H1 (cell line): ENCODE results near the gene ALDH1A3. TPM values are rescaled to one million over a fixed set of nuclear protein-coding genes. Genes with fewer than 3 reads are reported as not detected.

ENCODE experiments used
- ATF2 ChIP-seq: IDR thresholded peaks from 2 replicates; pipeline ENCODE4 v1.6.1; 2012; ENCODE audit warnings: low read length, inconsistent platforms
- EZH2 ChIP-seq: fragments of 200-600 bp; sonication (generic); IDR thresholded peaks from 2 replicates; pipeline ENCODE4 v1.7.1; 2012; ENCODE audit warnings: low read depth, mild to moderate bottlenecking, moderate library complexity, low read length, inconsistent platforms; ENCODE audit not compliant: severe bottlenecking
- SAP30 ChIP-seq: fragments of 300-600 bp; sonication (generic); IDR thresholded peaks from 2 replicates; pipeline ENCODE4 v1.7.1; 2012; ENCODE audit warnings: low read length, moderate library complexity, mild to moderate bottlenecking, inconsistent platforms; ENCODE audit not compliant: insufficient read depth, insufficient replicate concordance
- polyA plus RNA-seq, 7 experiments: library from polyadenylated mRNA; depleted of rRNA in 3 of 7; stranded (reverse) in 5 of 7; unstranded in 2 of 7; fragments of >200 nt in 5 of 7; fragments of 200-250 nt in 2 of 7; gene quantifications; 1 replicate in 5 of 7; 2 replicates in 1 of 7; 4 replicates in 1 of 7; pipeline versions ENCODE4 v1.2.1 to v1.2.3, GENCODE V29; 2011 to 2013; ENCODE audit warnings: missing spikeins in 2 of 7, mixed read lengths in 2 of 7
- total RNA-seq: library from RNA; stranded (reverse); fragmentation: NEBNext Ultra II Directional; extraction: Animal tissue kit (Norgen Biotek cat#: 25700); gene quantifications from 2 replicates; pipeline ENCODE4 v1.2.1, GENCODE V29; 2021

Gene ALDH1A3
- total and polyA plus RNA-seq, 2 of the 8 experiments (the other 6 are each of a cell fraction or from before 2014, with no cell fraction given) = 2.2 to 5.5 TPM

GRCh38 chr15:100914876-100915275 lies 35.2 kb downstream of the ALDH1A3 start (continued):
- TF ChIP-seq ATF2 (no peak), EZH2 (no peak), SAP30 (no peak)
